ENCODE measurements around the gene FNDC3B. TPM values are rescaled to one million over a fixed set of nuclear protein-coding genes. Genes with fewer than 3 reads are reported as not detected.
A peak's percentile ranks its signal among the peaks of the same experiment; 100 is the strongest.

The FNDC3B gene
- total RNA-seq, 5 donors from 2014 or later (not counting 1 experiment from before 2014, with no cell fraction given): 18.1 to 46.5 (median 23.5) TPM

DNA sequence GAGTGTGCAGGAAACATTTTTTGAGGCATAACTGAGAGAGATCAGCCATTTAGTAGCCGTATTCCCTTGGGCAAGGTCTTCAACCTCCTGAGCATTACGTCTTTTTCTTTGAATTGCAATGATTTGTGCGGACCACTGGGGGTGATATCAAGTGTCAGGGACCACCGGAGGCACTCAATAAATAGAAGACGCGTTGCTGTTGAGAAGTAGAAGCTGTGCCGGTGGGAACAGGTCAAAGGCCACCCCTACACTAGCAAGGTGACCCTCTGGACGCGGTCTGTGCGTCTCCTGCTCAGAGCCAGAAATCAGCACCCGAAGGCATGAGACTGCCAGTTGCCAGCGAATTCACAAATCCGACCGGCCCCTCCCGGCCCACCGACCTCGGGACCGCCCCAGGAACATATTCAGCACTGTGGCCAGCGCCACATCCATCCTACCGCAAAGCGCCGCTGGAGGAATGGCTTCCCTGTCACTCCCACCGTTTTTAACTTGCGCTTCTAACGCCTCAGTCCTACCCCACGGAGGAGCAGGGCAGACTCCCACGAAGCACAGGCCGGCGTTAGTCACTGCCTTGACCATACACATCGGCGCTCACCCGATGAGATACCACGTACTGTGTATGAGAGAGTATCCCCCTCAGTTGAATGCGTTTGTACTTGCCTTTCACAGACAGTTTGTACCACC lies 410.2 kb downstream of the FNDC3B start:
- no peaks in the 10 kb centered on the region for H3K36me3 Mint-ChIP-seq
- Histone ChIP-seq H3K36me3 (ENCODE audit: control insufficient read depth in 2 of 2, extremely low read depth in 1 of 2, insufficient read depth in 1 of 2, low read length in 1 of 2) (no peaks in the 10 kb centered on the region), H3K27me3 (replicated peaks in 1 of 2; ENCODE audit: control insufficient read depth in 2 of 2, extremely low read depth in 1 of 2, insufficient read depth in 2 of 2, low read length in 1 of 2) (peaks cover 23 to 37% of the 10 kb centered on the region in 2 experiments), H3K4me1 (ENCODE audit: control insufficient read depth in 1 of 2, extremely low read depth in 1 of 2, insufficient read depth in 2 of 2, low read length in 2 of 2) (peaks cover 3 to 26% of the 10 kb centered on the region in 2 experiments), H3K4me3 (ENCODE audit: control insufficient read depth in 1 of 2, extremely low read depth in 1 of 2, low read length in 1 of 2) (no peak overlapping the region), H3K9me3 (no peaks in the 10 kb centered on the region), H3K27ac (ENCODE audit: low read length) (no peak overlapping the region)
- DNase-seq (peak in 3 of 35 experiments; percentile 5 to 14 (median 9)), ATAC-seq (replicated peaks in 1 of 4) (peak in 2 of 4 experiments; percentile 32 to 36)
- H3K27ac Mint-ChIP-seq: no peak overlapping the region
- ChIA-PET POLR2A (no interaction called here), CTCF (no interaction called here)
- peak overlapping the region in 1 of 3 donors; percentile 74 for H3K4me3 Mint-ChIP-seq
- H3K27me3 Mint-ChIP-seq: peaks cover 70 to 73% of the 10 kb centered on the region in 2 donors
- WGBS (ENCODE audit: insufficient coverage): 15% methylated on average over 26 of the region's 34 CpGs
- peaks cover 32 to 38% (median 36%) of the 10 kb centered on the region in 3 donors for H3K4me1 Mint-ChIP-seq
- H3K9me3 Mint-ChIP-seq: no peaks in the 10 kb centered on the region

Other genes with a start within 250 kb of the FNDC3B start
- gene PLD1, start 229.1 kb upstream of the FNDC3B start, total RNA-seq: 1 to 10 TPM; 1.8 to 3.9 (median 3.2) TPM
- gene TMEM212, start 196.2 kb upstream of the FNDC3B start, total RNA-seq: not detected

All from T-cell (primary cell).